K562 (cell line): ENCODE data around the gene LCN15. TPM values are rescaled to one million over a fixed set of nuclear protein-coding genes. Genes with fewer than 3 reads are reported as not detected.

ENCODE experiments used
- CC2D1A ChIP-seq: fragments of 450-650 bp; IDR thresholded peaks from 2 replicates; pipeline ENCODE4 v1.6.1; 2017; ENCODE audit warnings: mild to moderate bottlenecking
- EP300 ChIP-seq: IDR thresholded peaks from 2 replicates; pipeline ENCODE4 v1.6.1; 2012; ENCODE audit warnings: low read length, improper control_type of control experiment
- RBM34 ChIP-seq: fragments of 200-400 bp; formaldehyde crosslinking; IDR thresholded peaks from 2 replicates; pipeline ENCODE4 v1.6.1; 2018; ENCODE audit warnings: low read length, borderline replicate concordance; ENCODE audit not compliant: insufficient read depth
- SNRNP70 ChIP-seq: fragments of 200-400 bp; formaldehyde crosslinking; optimal IDR thresholded peaks from 2 replicates; pipeline ENCODE3; 2017; ENCODE audit warnings: low read depth, low read length
- polyA plus RNA-seq, 8 experiments: library from polyadenylated mRNA; depleted of rRNA in 4 of 8; stranded (reverse) in 5 of 8; unstranded in 3 of 8; fragments of >200 nt; fragmentation: Nextera tagmentation in 2 of 8; fragmentation: Illumina TruSeq in 1 of 8; extraction: Ambion mirVana in 2 of 8; extraction: Trizol in 1 of 8; gene quantifications; 2 replicates each; pipeline versions ENCODE4 v1.2.1 to v1.2.3, GENCODE V29; 2011 to 2014; ENCODE audit warnings: inconsistent platforms in 1 of 8, missing spikeins in 1 of 8
- total RNA-seq, 7 experiments: library from RNA; depleted of rRNA in 6 of 7; stranded (reverse); fragments of >200 nt in 6 of 7; fragmentation: Illumina TruSeq in 2 of 7; extraction: Trizol in 2 of 7; gene quantifications; 2 replicates each; pipeline versions ENCODE4 v1.2.1 to v1.2.3, GENCODE V29; 2011 to 2021; ENCODE audit warnings: low replicate concordance in 1 of 7
- TF ChIP-seq, protein P1 (sequence below): fragments of 250-450 bp; sonication (Bioruptor Pico); IDR thresholded peaks from 2 replicates; pipeline ENCODE4 v1.8.0; 2022; ENCODE audit warnings: inconsistent platforms
- TF ChIP-seq, protein P2 (sequence below): fragments of 450-650 bp; IDR thresholded peaks from 2 replicates; pipeline ENCODE4 v1.6.1; 2016; ENCODE audit warnings: mild to moderate bottlenecking
- TF ChIP-seq, protein P3 (sequence below), 2 experiments: IDR thresholded peaks in 1 of 2; conservative IDR thresholded peaks in 1 of 2; 2 replicates each; pipeline ENCODE4 v1.6.1; 2016; ENCODE audit warnings: low read depth in 2 of 2, mild to moderate bottlenecking in 1 of 2, missing compliant biosample characterization in 1 of 2, missing genetic modification characterization in 1 of 2, moderate library complexity in 1 of 2
- TF ChIP-seq, protein P4 (sequence below): sonication (generic); formaldehyde crosslinking; IDR thresholded peaks from 2 replicates; pipeline ENCODE4 v1.8.0; 2023; ENCODE audit warnings: missing genetic modification reagents, mild to moderate bottlenecking, borderline replicate concordance
- TF ChIP-seq, protein P5 (sequence below): fragments of 450-650 bp; IDR thresholded peaks from 2 replicates; pipeline ENCODE4 v1.6.1; 2014; ENCODE audit warnings: low read depth, mild to moderate bottlenecking, moderate library complexity, borderline replicate concordance

Gene LCN15
- total and polyA plus RNA-seq, 9 of the 15 experiments (the other 6 are each of a cell fraction or from before 2014, with no cell fraction given), result 0.66 TPM; not detected in 8

DNA sequence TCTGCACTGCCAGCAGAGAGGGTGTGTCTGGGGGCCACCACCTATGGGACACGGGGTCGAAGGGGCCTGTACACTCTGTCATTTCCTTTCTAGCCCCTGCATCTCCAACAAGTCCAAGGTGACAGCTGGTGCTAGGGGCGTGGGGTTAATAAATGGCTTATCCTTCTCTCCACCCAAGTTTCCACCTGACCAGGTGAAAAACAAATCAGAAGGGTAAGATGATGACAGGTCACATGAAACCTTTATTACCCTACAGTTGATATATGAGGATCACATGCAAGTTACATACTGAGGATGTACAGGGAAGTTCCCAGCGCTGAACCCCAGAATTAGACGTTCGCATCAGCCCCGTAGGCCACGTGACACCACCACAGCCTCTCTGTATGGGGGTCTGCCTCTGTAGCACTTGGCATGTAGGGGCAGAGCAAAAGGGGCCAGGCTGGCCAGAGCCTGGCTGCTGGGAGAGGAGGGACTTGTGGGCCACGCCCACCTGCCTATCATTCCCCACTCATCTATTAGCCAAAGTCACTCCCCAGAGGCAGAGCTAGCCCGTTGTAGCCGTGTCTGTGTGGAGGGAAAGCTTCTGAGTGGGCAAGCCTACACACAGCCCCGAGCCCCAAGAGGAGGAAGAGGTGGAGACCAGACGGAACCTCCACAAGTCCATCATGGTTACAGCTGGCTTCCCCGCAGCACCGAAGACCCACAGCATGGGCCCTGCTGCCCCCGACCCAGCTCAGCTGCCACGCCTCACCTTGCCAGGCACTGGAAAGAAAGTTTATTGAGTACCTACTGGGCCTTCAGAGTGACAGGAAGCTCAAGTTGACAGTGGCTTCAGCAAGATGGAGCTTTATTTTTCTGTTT is 29.0 kb upstream of the LCN15 start (continued):
- TF ChIP-seq, protein P1, sequence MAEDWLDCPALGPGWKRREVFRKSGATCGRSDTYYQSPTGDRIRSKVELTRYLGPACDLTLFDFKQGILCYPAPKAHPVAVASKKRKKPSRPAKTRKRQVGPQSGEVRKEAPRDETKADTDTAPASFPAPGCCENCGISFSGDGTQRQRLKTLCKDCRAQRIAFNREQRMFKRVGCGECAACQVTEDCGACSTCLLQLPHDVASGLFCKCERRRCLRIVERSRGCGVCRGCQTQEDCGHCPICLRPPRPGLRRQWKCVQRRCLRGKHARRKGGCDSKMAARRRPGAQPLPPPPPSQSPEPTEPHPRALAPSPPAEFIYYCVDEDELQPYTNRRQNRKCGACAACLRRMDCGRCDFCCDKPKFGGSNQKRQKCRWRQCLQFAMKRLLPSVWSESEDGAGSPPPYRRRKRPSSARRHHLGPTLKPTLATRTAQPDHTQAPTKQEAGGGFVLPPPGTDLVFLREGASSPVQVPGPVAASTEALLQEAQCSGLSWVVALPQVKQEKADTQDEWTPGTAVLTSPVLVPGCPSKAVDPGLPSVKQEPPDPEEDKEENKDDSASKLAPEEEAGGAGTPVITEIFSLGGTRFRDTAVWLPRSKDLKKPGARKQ, result no peak
- TF ChIP-seq SNRNP70 (no peak), RBM34 (no peak), CC2D1A (no peak), EP300 (no peak)
- TF ChIP-seq, protein P2, sequence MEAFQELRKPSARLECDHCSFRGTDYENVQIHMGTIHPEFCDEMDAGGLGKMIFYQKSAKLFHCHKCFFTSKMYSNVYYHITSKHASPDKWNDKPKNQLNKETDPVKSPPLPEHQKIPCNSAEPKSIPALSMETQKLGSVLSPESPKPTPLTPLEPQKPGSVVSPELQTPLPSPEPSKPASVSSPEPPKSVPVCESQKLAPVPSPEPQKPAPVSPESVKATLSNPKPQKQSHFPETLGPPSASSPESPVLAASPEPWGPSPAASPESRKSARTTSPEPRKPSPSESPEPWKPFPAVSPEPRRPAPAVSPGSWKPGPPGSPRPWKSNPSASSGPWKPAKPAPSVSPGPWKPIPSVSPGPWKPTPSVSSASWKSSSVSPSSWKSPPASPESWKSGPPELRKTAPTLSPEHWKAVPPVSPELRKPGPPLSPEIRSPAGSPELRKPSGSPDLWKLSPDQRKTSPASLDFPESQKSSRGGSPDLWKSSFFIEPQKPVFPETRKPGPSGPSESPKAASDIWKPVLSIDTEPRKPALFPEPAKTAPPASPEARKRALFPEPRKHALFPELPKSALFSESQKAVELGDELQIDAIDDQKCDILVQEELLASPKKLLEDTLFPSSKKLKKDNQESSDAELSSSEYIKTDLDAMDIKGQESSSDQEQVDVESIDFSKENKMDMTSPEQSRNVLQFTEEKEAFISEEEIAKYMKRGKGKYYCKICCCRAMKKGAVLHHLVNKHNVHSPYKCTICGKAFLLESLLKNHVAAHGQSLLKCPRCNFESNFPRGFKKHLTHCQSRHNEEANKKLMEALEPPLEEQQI, result no peak
- TF ChIP-seq, protein P3, sequence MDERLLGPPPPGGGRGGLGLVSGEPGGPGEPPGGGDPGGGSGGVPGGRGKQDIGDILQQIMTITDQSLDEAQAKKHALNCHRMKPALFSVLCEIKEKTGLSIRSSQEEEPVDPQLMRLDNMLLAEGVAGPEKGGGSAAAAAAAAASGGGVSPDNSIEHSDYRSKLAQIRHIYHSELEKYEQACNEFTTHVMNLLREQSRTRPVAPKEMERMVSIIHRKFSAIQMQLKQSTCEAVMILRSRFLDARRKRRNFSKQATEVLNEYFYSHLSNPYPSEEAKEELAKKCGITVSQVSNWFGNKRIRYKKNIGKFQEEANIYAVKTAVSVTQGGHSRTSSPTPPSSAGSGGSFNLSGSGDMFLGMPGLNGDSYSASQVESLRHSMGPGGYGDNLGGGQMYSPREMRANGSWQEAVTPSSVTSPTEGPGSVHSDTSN (CRISPR knock-in tag; IDR thresholded peaks at IDR 0.05; ENCODE audit: low read depth), result peak; percentile 37; the same call in 1 of the 2 replicates
- TF ChIP-seq, protein P3 (tag; conservative IDR thresholded peaks at IDR 0.05; ENCODE audit: low read depth), result peak; percentile 84
- TF ChIP-seq, protein P4, sequence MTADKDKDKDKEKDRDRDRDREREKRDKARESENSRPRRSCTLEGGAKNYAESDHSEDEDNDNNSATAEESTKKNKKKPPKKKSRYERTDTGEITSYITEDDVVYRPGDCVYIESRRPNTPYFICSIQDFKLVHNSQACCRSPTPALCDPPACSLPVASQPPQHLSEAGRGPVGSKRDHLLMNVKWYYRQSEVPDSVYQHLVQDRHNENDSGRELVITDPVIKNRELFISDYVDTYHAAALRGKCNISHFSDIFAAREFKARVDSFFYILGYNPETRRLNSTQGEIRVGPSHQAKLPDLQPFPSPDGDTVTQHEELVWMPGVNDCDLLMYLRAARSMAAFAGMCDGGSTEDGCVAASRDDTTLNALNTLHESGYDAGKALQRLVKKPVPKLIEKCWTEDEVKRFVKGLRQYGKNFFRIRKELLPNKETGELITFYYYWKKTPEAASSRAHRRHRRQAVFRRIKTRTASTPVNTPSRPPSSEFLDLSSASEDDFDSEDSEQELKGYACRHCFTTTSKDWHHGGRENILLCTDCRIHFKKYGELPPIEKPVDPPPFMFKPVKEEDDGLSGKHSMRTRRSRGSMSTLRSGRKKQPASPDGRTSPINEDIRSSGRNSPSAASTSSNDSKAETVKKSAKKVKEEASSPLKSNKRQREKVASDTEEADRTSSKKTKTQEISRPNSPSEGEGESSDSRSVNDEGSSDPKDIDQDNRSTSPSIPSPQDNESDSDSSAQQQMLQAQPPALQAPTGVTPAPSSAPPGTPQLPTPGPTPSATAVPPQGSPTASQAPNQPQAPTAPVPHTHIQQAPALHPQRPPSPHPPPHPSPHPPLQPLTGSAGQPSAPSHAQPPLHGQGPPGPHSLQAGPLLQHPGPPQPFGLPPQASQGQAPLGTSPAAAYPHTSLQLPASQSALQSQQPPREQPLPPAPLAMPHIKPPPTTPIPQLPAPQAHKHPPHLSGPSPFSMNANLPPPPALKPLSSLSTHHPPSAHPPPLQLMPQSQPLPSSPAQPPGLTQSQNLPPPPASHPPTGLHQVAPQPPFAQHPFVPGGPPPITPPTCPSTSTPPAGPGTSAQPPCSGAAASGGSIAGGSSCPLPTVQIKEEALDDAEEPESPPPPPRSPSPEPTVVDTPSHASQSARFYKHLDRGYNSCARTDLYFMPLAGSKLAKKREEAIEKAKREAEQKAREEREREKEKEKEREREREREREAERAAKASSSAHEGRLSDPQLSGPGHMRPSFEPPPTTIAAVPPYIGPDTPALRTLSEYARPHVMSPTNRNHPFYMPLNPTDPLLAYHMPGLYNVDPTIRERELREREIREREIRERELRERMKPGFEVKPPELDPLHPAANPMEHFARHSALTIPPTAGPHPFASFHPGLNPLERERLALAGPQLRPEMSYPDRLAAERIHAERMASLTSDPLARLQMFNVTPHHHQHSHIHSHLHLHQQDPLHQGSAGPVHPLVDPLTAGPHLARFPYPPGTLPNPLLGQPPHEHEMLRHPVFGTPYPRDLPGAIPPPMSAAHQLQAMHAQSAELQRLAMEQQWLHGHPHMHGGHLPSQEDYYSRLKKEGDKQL (CRISPR knock-in tag), result no peak
- TF ChIP-seq, protein P5, sequence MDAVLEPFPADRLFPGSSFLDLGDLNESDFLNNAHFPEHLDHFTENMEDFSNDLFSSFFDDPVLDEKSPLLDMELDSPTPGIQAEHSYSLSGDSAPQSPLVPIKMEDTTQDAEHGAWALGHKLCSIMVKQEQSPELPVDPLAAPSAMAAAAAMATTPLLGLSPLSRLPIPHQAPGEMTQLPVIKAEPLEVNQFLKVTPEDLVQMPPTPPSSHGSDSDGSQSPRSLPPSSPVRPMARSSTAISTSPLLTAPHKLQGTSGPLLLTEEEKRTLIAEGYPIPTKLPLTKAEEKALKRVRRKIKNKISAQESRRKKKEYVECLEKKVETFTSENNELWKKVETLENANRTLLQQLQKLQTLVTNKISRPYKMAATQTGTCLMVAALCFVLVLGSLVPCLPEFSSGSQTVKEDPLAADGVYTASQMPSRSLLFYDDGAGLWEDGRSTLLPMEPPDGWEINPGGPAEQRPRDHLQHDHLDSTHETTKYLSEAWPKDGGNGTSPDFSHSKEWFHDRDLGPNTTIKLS, result no peak
